Measurements from ENCODE around the gene DEXI.
A peak's percentile ranks its signal among the peaks of the same experiment; 100 is the strongest.
"Not testable (repeated sequence)": the region's sequence is repeated elsewhere in the genome, so short reads cannot be mapped to it uniquely, and the experiment has no call there.

DEXI gene

GRCh38 chr16:10967986-10968385 lies 25.7 kb upstream of the DEXI start:
- TF ChIP-seq, protein P1, sequence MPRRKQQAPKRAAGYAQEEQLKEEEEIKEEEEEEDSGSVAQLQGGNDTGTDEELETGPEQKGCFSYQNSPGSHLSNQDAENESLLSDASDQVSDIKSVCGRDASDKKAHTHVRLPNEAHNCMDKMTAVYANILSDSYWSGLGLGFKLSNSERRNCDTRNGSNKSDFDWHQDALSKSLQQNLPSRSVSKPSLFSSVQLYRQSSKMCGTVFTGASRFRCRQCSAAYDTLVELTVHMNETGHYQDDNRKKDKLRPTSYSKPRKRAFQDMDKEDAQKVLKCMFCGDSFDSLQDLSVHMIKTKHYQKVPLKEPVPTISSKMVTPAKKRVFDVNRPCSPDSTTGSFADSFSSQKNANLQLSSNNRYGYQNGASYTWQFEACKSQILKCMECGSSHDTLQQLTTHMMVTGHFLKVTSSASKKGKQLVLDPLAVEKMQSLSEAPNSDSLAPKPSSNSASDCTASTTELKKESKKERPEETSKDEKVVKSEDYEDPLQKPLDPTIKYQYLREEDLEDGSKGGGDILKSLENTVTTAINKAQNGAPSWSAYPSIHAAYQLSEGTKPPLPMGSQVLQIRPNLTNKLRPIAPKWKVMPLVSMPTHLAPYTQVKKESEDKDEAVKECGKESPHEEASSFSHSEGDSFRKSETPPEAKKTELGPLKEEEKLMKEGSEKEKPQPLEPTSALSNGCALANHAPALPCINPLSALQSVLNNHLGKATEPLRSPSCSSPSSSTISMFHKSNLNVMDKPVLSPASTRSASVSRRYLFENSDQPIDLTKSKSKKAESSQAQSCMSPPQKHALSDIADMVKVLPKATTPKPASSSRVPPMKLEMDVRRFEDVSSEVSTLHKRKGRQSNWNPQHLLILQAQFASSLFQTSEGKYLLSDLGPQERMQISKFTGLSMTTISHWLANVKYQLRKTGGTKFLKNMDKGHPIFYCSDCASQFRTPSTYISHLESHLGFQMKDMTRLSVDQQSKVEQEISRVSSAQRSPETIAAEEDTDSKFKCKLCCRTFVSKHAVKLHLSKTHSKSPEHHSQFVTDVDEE (CRISPR knock-in tag; IDR thresholded peaks at IDR 0.05) = no peak
- TF ChIP-seq ZFP3 (CRISPR knock-in tag; IDR thresholded peaks at IDR 0.05) = no peak
- TF ChIP-seq, protein P2, sequence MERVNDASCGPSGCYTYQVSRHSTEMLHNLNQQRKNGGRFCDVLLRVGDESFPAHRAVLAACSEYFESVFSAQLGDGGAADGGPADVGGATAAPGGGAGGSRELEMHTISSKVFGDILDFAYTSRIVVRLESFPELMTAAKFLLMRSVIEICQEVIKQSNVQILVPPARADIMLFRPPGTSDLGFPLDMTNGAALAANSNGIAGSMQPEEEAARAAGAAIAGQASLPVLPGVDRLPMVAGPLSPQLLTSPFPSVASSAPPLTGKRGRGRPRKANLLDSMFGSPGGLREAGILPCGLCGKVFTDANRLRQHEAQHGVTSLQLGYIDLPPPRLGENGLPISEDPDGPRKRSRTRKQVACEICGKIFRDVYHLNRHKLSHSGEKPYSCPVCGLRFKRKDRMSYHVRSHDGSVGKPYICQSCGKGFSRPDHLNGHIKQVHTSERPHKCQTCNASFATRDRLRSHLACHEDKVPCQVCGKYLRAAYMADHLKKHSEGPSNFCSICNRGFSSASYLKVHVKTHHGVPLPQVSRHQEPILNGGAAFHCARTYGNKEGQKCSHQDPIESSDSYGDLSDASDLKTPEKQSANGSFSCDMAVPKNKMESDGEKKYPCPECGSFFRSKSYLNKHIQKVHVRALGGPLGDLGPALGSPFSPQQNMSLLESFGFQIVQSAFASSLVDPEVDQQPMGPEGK (CRISPR knock-in tag; IDR thresholded peaks at IDR 0.05; ENCODE audit: borderline replicate concordance) = no peak
- no peak for TF ChIP-seq CSDC2 (CRISPR knock-in tag; IDR thresholded peaks at IDR 0.05)
- TF ChIP-seq, protein P3, sequence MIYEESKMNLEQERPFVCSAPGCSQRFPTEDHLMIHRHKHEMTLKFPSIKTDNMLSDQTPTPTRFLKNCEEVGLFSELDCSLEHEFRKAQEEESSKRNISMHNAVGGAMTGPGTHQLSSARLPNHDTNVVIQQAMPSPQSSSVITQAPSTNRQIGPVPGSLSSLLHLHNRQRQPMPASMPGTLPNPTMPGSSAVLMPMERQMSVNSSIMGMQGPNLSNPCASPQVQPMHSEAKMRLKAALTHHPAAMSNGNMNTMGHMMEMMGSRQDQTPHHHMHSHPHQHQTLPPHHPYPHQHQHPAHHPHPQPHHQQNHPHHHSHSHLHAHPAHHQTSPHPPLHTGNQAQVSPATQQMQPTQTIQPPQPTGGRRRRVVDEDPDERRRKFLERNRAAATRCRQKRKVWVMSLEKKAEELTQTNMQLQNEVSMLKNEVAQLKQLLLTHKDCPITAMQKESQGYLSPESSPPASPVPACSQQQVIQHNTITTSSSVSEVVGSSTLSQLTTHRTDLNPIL (CRISPR knock-in tag; IDR thresholded peaks at IDR 0.05; ENCODE audit: low read depth) = no peak
- ATAC-seq = peak; percentile 11; the same call in 1 of the 3 replicates

DNA sequence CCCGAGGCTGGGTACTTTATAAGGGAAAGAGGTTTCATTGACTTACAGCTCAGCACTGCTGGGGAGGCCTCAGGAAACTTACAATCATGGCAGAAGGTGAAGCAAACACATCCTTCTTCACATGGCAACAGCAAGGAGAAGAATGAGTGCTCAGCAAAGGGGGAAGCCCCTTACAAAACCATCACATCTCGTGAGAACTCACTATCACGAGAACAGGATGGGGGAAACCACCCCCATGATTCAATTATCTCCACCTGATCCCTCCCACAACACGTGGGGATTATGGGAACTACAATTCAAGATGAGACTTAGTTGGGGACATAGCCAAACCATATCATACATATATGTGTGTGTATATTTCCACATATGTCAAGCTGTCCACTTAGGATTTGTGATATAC lies 24.3 kb upstream of the DEXI start:
- ATAC-seq = not testable (repeated sequence)

GRCh38 chr16:10966129-10966528 lies 23.9 kb upstream of the DEXI start:
- TF ChIP-seq ZNF8 (CRISPR knock-in tag; IDR thresholded peaks at IDR 0.05) (no peak), ARNTL (CRISPR knock-in tag; IDR thresholded peaks at IDR 0.05; ENCODE audit: borderline replicate concordance, low read depth) (no peak), CSRNP3 (CRISPR knock-in tag; IDR thresholded peaks at IDR 0.05) (no peak), ESRRG (CRISPR knock-in tag; IDR thresholded peaks at IDR 0.05) (no peak), ZFP3 (CRISPR knock-in tag; IDR thresholded peaks at IDR 0.05) (no peak), ZNF565 (CRISPR knock-in tag; conservative IDR thresholded peaks at IDR 0.05; ENCODE audit: low read depth) (no peak), BACH2 (CRISPR knock-in tag; IDR thresholded peaks at IDR 0.05; ENCODE audit: borderline replicate concordance) (no peak), ZNF70 (CRISPR knock-in tag; IDR thresholded peaks at IDR 0.05) (no peak), ISL1 (CRISPR knock-in tag; IDR thresholded peaks at IDR 0.05) (no peak), GLIS3 (CRISPR knock-in tag; IDR thresholded peaks at IDR 0.05) (no peak), TCF4 (CRISPR knock-in tag; IDR thresholded peaks at IDR 0.05; ENCODE audit: borderline replicate concordance) (no peak), PPARA (CRISPR knock-in tag; IDR thresholded peaks at IDR 0.05; ENCODE audit: borderline replicate concordance) (no peak), ZFP30 (CRISPR knock-in tag; IDR thresholded peaks at IDR 0.05) (no peak), TOX (CRISPR knock-in tag; IDR thresholded peaks at IDR 0.05; ENCODE audit: borderline replicate concordance) (no peak)
- TF ChIP-seq, protein P3 (CRISPR knock-in tag; IDR thresholded peaks at IDR 0.05; ENCODE audit: low read depth) = no peak
- TF ChIP-seq, protein P2 (CRISPR knock-in tag; IDR thresholded peaks at IDR 0.05; ENCODE audit: borderline replicate concordance) = no peak
- ATAC-seq = no peak

All from SK-N-SH treated with all-trans-retinoic acid at 6 μM for 48 hours (cell line).